Renal cortex interstitium (tissue), 11 donors: ENCODE results near the gene CAMK2A. TPM values are rescaled to one million over a fixed set of nuclear protein-coding genes. Genes with fewer than 3 reads are reported as not detected.

Source experiments
- DNase-seq, 11 donors: peaks; one replicate each; pipeline ENCODE4 v3.0.0-alpha.2; 2013; ENCODE audit warnings: low read depth in 9 of 11, low spot score in 4 of 11; ENCODE audit errors: extremely low read depth in 1 of 11
- polyA plus RNA-seq, 3 donors: library from polyadenylated mRNA; unstranded; fragments of 120-200 nt; gene quantifications; one replicate each; pipeline ENCODE4 v1.2.1, GENCODE V29; 2013; ENCODE audit not compliant: insufficient read length in 3 of 3

The CAMK2A gene
- polyA plus RNA-seq, 3 donors, result 3.8 to 4.9 (median 4.1) TPM

GRCh38 chr5:150291388-150292385, 2.1 kb upstream of the CAMK2A start:
- DNase-seq, result no peak

GRCh38 chr5:150288791-150289190, 782 bp downstream of the CAMK2A start:
- DNase-seq, result no peak

- DNase-seq, result no peak
Measured at GRCh38 chr5:150288361-150288760, 1.2 kb downstream of the CAMK2A start.

GRCh38 chr5:150286820-150287219, 2.8 kb downstream of the CAMK2A start:
- no peak for DNase-seq

DNA sequence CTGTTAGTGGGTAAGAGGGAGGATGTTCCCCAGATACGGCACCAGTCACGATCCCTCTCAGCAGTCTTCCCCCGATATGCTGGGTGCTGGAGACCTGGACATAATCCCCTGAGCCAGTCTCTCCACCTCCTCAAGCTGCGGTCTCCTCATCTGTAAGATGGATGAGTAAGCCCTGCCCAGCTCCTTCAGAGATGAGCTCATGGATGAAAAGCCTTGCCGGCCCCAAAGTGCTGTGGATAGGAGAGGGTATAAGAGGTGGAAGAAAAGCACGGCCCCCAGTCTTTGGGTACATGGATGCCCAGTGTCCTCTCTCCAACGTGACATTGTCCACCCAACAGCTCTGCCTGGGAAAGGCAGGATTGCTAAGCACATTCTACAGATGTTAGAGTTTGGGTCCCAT, 4.5 kb downstream of the CAMK2A start:
- DNase-seq, result no peak

- no peak for DNase-seq
Measured at GRCh38 chr5:150284311-150284710, 5.3 kb downstream of the CAMK2A start.

DNA sequence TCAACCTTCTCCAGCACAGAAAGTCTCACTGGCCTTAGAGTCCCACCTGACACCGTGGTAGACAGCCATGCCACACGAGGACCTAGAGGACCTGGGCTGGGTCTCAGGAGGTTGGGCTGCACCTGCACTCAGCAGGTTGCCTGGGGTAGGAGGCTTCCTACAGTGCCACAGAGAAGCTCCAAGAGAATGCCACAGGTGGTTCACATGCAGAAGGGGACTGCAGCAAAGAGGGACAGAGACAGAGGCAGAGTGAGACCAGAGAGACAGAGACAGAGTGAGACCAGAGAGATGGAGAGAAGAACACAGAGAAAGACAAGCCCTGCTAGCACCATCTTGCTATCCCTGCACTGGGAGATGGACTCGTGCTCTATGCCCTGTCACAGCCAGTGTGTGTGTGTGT, 5.7 kb downstream of the CAMK2A start:
- no peak for DNase-seq

- DNase-seq, result no peak
Measured at GRCh38 chr5:150281987-150282386, 7.6 kb downstream of the CAMK2A start.

GRCh38 chr5:150279330-150280020, 10.1 kb downstream of the CAMK2A start:
- no peak for DNase-seq

GRCh38 chr5:150278916-150279315, 10.7 kb downstream of the CAMK2A start:
- no peak for DNase-seq

DNA sequence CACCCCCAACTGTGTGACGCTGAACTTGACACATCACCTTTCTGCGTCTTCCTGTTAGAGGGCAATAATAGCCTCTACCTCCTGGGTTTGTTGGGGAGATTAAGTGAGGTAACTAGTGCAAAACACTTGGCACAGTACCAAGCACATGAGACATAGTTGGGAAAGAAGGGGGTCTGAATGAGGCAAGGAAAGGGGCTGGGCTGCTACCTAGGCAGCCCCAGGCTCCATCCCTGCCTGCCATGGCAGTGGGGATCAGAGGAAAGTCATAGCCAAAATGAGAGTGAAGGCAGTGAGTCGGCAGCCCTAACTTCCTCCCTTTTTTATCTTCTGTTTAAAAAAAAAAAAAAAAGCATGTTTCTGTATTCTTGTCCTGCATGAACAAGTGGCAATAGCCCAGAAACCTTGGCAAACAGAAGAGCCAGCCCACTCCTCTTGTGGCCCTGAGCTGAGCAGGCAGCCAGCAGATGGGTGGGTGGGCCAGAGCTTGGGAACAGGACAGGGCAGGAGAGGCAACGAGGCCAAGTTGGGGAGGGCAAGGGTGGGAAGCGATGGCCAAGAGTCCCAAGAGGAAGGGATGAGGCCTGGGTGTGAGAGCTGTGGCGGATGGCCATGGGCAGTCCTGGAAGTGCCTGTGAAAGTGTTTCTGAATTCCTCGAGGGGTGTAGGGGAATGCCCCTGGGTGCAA, 11.4 kb downstream of the CAMK2A start:
- no peak for DNase-seq

DNA sequence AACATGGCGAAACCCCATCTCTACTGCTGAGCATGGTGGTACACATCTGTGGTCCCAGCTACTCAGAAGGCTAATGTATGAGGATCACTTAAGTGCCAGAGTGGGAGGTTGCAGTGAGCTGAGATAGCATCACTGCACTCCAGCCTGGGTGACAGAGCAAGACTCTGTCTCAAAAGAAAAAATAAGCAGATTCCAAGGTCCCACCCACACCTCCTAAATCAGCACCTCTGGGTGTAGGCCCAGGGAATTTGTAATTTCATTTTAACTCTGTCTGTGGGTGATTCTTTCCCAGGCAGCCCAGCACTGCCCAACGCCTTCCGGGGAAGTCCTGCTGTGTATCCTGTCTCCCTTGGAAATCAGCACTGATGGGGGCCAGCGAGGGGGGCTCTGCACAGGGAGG, 12.5 kb downstream of the CAMK2A start:
- no peak for DNase-seq

GRCh38 chr5:150274811-150275210, 14.8 kb downstream of the CAMK2A start:
- DNase-seq, result no peak

DNA sequence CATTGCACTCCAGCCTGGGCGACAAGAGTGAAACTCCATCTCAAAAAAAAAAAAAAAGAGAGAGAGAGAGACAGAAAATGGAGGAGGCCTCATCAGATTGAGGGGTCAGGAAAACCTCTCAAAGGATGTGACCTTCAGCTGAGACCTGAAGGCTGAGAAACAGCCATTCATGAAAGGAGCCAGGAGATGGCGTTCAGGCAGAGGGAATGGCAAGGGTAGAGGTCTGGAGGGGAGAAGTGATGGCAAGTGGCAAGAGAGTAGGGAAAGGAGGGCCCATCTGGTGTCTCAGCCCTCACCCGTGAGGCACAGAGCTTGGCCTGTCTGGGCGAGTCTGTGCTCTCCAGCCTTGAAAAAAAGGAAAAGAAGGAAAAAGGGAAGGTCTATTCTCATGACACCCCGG, 17.0 kb downstream of the CAMK2A start:
- no peak for DNase-seq

GRCh38 chr5:150271923-150272322, 17.6 kb downstream of the CAMK2A start:
- DNase-seq, result no peak

- DNase-seq, result no peak
Measured at GRCh38 chr5:150271296-150271692, 18.3 kb downstream of the CAMK2A start.

- DNase-seq, result no peak
Measured at GRCh38 chr5:150270541-150271295, 18.9 kb downstream of the CAMK2A start.

DNA sequence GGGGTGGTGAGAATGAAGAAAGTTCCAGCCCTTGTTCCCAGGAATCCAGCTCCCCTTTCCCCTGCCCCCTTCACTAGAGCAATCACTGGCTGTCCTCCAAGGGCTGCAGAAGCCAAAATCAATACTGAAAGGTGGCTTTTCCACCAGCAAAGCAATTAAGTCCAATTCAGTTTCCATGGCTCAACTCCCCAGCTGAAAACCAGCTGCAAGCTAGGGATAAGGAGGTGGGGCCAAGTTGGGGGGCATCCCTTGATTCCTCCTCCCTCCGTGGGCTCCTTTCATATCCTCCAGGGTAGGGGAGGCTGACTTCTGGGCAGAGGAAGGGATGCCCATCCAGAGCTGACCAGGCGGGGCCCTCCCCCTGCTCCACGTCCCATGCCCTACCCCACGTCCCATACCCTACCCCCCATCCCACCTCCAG, 22.7 kb downstream of the CAMK2A start:
- no peak for DNase-seq

DNA sequence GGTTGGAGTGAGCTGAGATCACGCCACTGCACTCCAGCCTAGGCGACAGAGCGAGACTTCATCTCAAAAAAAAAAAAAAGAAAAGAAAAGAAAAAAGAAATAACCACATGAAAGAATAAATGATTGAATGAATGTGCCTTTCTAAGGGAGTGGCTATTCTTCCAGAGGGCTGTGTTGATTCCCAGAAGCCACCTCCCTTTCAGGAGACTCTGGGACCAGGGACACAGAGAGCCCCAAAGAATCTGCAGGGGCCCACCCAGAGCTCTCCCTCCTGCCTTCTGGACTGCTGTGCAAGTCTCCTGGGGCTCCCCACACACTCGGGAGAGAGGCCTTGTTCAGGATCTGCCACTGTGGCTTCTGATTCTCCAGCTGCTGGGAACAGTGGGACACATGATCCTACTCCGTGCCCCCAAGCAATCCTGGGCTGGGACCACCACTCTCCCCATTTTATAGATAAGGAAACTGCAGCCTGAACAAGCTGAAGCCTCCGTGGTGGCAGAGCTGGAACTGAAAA, 23.6 kb downstream of the CAMK2A start:
- no peak for DNase-seq
